HEK293T (cell line): ENCODE data around the gene NPEPL1.

ENCODE experiments used
- CTBP1 ChIP-seq: fragments of 450-650 bp; IDR thresholded peaks from 2 replicates; pipeline ENCODE4 v1.6.1; 2016; ENCODE audit warnings: borderline replicate concordance
- NFRKB ChIP-seq: fragments of 450-650 bp; IDR thresholded peaks from 2 replicates; pipeline ENCODE4 v1.6.1; 2016; ENCODE audit warnings: mild to moderate bottlenecking, moderate library complexity

DNA sequence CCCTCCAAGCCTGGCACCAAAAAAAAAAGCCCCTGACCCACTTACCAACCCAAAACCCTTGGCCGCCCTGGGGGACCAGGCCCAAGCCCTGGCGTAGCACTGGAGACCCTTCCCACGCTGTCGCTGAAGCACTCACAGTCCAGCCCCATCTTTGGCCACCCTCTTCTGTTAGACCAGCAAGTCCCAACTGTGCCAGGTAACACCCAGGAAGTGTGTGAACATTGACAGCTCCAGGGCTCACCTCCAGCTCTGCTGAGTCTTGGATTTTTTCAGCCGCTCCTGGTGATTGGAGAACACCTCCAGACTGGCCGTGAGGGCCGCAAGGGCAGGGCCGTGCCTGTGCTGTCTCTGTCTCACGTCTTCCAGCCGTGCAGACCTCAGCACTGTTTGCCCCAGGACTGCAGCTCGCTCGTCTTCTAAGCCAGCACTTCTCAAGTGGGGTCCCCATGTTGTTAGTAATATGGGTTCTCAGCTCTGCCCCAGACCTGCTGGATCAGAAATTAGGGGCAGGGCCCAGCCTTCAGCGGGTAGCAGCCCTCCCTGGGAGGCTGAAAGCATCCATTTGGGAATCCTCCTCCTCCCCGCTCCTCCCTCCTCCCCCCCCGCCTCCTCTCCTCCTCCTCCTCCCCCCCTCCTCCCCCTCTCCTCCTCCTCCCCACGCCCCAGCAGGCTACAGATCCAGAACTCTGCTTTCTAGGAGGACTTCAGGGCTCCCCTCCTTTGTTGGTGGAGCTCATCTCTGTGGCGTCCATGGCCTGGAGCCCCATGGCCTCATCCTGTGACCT lies 18.1 kb downstream of the NPEPL1 start:
- TF ChIP-seq NFRKB (no peak), CTBP1 (no peak)
